ENCODE data around the gene TOMT. TPM values are rescaled to one million over a fixed set of nuclear protein-coding genes. Genes with fewer than 3 reads are reported as not detected.

TOMT gene
- total RNA-seq, 1 experiment from 2014 or later: not detected

GRCh38 chr11:72102631-72102945 lies 3.1 kb upstream of the TOMT start:
- intact Hi-C loops (cut with micrococcal nuclease; ENCODE audit: unreplicated experiment): no loop called here
- no peaks in the 10 kb centered on the region for H3K27me3 ChIP-seq (ENCODE audit: control insufficient read depth, insufficient read depth, low read length)

GRCh38 chr11:72102946-72103753 lies 2.6 kb upstream of the TOMT start, which contains the start of gene LAMTOR1:
Gene LAMTOR1 (minus strand): TSS chr11:72103297. CDS start chr11:72103224, 73 bp downstream.
- no peaks in the 10 kb centered on the region for H3K9me3 ChIP-seq (ENCODE audit: control insufficient read depth, insufficient read depth, low read depth, low read length)
- in situ Hi-C loops (cut with HindIII; ENCODE audit: low pct_unique_long_range_greater_than_20kb, low sequenced_read_pairs) (no loop called here), intact Hi-C loops (cut with micrococcal nuclease; ENCODE audit: unreplicated experiment) (no loop called here)
- TF ChIP-seq SIN3A (IDR thresholded peaks at IDR 0.05; ENCODE audit: borderline replicate concordance, insufficient read depth, low read depth, low read length) (peak; percentile 96), POLR2AphosphoS5 (IDR thresholded peaks at IDR 0.05; ENCODE audit: low read depth, low read length) (peak; percentile 89), REST (IDR thresholded peaks at IDR 0.05; ENCODE audit: insufficient read depth in 1 of 2, low read depth in 2 of 2, low read length in 1 of 2) (no peak)
- peaks cover 4% of the 10 kb centered on the region; the same call in 1 of the 2 replicates for H3K36me3 ChIP-seq (ENCODE audit: control insufficient read depth, insufficient read depth, low read length)
- no peaks in the 10 kb centered on the region for H3K27me3 ChIP-seq (ENCODE audit: control insufficient read depth, insufficient read depth, low read length)
- peak within 1 kb of the TSS; percentile 98 to 100 for H3K4me3 ChIP-seq (ENCODE audit: low read depth in 2 of 2, low read length in 2 of 2)
- H3K27ac ChIP-seq (ENCODE audit: low read length): peak within 1 kb of the TSS; percentile 99
- BruUV-seq (replicated peaks): no TSS peak
- H3K4me1 ChIP-seq (ENCODE audit: control insufficient read depth, insufficient read depth, low read length): peaks cover 10% of the 10 kb centered on the region
- ATAC-seq (peak; percentile 97), DNase-seq (ENCODE audit: low read depth, low spot score) (peak; percentile 97)
- ChIA-PET CTCF (interaction anchor here (0.6 kb wide), 1 partner anchor 78 kb away, joined by 6 read pairs; no protein-coding TSS in a partner anchor), POLR2A (no interaction called here)

More at GRCh38 chr11:72102631-72102945, 3.1 kb upstream of the TOMT start:
- in situ Hi-C loops (cut with HindIII; ENCODE audit: low pct_unique_long_range_greater_than_20kb, low sequenced_read_pairs): no loop called here
- H3K9me3 ChIP-seq (ENCODE audit: control insufficient read depth, insufficient read depth, low read depth, low read length): no peaks in the 10 kb centered on the region
- H3K4me3 ChIP-seq (ENCODE audit: low read depth in 2 of 2, low read length in 2 of 2): peak overlapping the region; percentile 98 to 100
- no TSS peak for BruUV-seq (replicated peaks)
- peaks cover 8% of the 10 kb centered on the region; the same call in 1 of the 2 replicates for H3K36me3 ChIP-seq (ENCODE audit: control insufficient read depth, insufficient read depth, low read length)
- ATAC-seq: no peak; the same call in 1 of the 2 replicates
- ChIA-PET CTCF (interaction anchor here (0.5 to 0.6 kb wide), 2 partner anchors 17 to 77 kb away, joined by 5 to 6 read pairs; no protein-coding TSS in a partner anchor), POLR2A (no interaction called here)
- no peak for DNase-seq (ENCODE audit: low read depth, low spot score)
- TF ChIP-seq REST (IDR thresholded peaks at IDR 0.05; ENCODE audit: insufficient read depth in 1 of 2, low read depth in 2 of 2, low read length in 1 of 2) (no peak), POLR2AphosphoS5 (IDR thresholded peaks at IDR 0.05; ENCODE audit: low read depth, low read length) (no peak), SIN3A (IDR thresholded peaks at IDR 0.05; ENCODE audit: borderline replicate concordance, insufficient read depth, low read depth, low read length) (no peak), TCF7L2 (IDR thresholded peaks at IDR 0.05; ENCODE audit: low read depth, low read length) (no peak), CTCF (IDR thresholded peaks at IDR 0.05) (no peak)
- peak overlapping the region; percentile 99 for H3K27ac ChIP-seq (ENCODE audit: low read length)
- H3K4me1 ChIP-seq (ENCODE audit: control insufficient read depth, insufficient read depth, low read length): peaks cover 10% of the 10 kb centered on the region
